Measurements from ENCODE around the gene TCHHL1.

TCHHL1 gene

GRCh38 chr1:152048416-152049009 is 40.4 kb downstream of the TCHHL1 start:
- peak overlapping the region; percentile 30 for H3K4me3 ChIP-seq (ENCODE audit: low read depth, low read length)
- no peak for TF ChIP-seq CTCF (IDR thresholded peaks at IDR 0.05; ENCODE audit: control insufficient read depth, extremely low read depth, insufficient read depth)
- no peak for DNase-seq (ENCODE audit: low read depth)

GRCh38 chr1:152047730-152048415 is 41.0 kb downstream of the TCHHL1 start:
- peak; percentile 70 for TF ChIP-seq CTCF (IDR thresholded peaks at IDR 0.05; ENCODE audit: control insufficient read depth, extremely low read depth, insufficient read depth)
- DNase-seq (ENCODE audit: low read depth): peak; percentile 98
- H3K4me3 ChIP-seq (ENCODE audit: low read depth, low read length): peak overlapping the region; percentile 30

GRCh38 chr1:152047413-152047729 is 41.5 kb downstream of the TCHHL1 start:
- DNase-seq (ENCODE audit: low read depth): no peak
- H3K4me3 ChIP-seq (ENCODE audit: low read depth, low read length): 0 out of 2 replicates have a peak overlapping the region, but pooled peaks have one; percentile 23
- no peak for TF ChIP-seq CTCF (IDR thresholded peaks at IDR 0.05; ENCODE audit: control insufficient read depth, extremely low read depth, insufficient read depth)

GRCh38 chr1:152044386-152044785 is 44.5 kb downstream of the TCHHL1 start:
- no peak for DNase-seq (ENCODE audit: low read depth)
- TF ChIP-seq CTCF (IDR thresholded peaks at IDR 0.05; ENCODE audit: control insufficient read depth, extremely low read depth, insufficient read depth): no peak
- H3K4me3 ChIP-seq (ENCODE audit: low read depth, low read length): no peak overlapping the region

- no peak for TF ChIP-seq CTCF (IDR thresholded peaks at IDR 0.05; ENCODE audit: control insufficient read depth, extremely low read depth, insufficient read depth)
- no peak for DNase-seq (ENCODE audit: low read depth)
- no peak overlapping the region for H3K4me3 ChIP-seq (ENCODE audit: low read depth, low read length)
Measured at GRCh38 chr1:152043870-152044269, 45.0 kb downstream of the TCHHL1 start.

- no peak overlapping the region for H3K4me3 ChIP-seq (ENCODE audit: low read depth, low read length)
- no peak for TF ChIP-seq CTCF (IDR thresholded peaks at IDR 0.05; ENCODE audit: control insufficient read depth, extremely low read depth, insufficient read depth)
- DNase-seq (ENCODE audit: low read depth): no peak
Measured at GRCh38 chr1:152042030-152042429, 46.8 kb downstream of the TCHHL1 start.

- no peak for DNase-seq (ENCODE audit: low read depth)
- no peak overlapping the region for H3K4me3 ChIP-seq (ENCODE audit: low read depth, low read length)
- TF ChIP-seq CTCF (IDR thresholded peaks at IDR 0.05; ENCODE audit: control insufficient read depth, extremely low read depth, insufficient read depth): no peak
Measured at GRCh38 chr1:152039886-152040285, 49.0 kb downstream of the TCHHL1 start.

Data from LNCaP clone FGC (cell line).